Retinal pigment epithelial cell (primary cell): ENCODE results near the gene SRBD1.

Experiments used
- DNase-seq: peaks from one replicate; pipeline ENCODE4 v3.0.0-alpha.2; 2010; ENCODE audit warnings: low read depth
- H3K4me3 ChIP-seq: 2 replicates; pipeline ENCODE4 v1.5.1; 2011; ENCODE audit warnings: mild to moderate bottlenecking, low read length, control low read depth, moderate library complexity
- CTCF ChIP-seq: conservative IDR thresholded peaks from 2 replicates; pipeline ENCODE4 v1.5.1; 2011; ENCODE audit warnings: low read depth, low read length, control low read depth, inconsistent platforms

SRBD1 gene

GRCh38 chr2:45551862-45552261 is 59.2 kb downstream of the SRBD1 start:
- DNase-seq: no peak
- TF ChIP-seq CTCF: no peak
- no peak overlapping the region for H3K4me3 ChIP-seq

GRCh38 chr2:45545943-45546342 is 65.1 kb downstream of the SRBD1 start:
- DNase-seq: no peak
- no peak for TF ChIP-seq CTCF

GRCh38 chr2:45543257-45543656 is 67.8 kb downstream of the SRBD1 start:
- DNase-seq: no peak
- TF ChIP-seq CTCF: no peak
- no peak overlapping the region for H3K4me3 ChIP-seq

More at GRCh38 chr2:45545943-45546342, 65.1 kb downstream of the SRBD1 start:
- H3K4me3 ChIP-seq: no peak overlapping the region

- no peak for TF ChIP-seq CTCF
- no peak for DNase-seq
- no peak overlapping the region for H3K4me3 ChIP-seq
Observed at GRCh38 chr2:45542013-45542412, 69.1 kb downstream of the SRBD1 start.

GRCh38 chr2:45541450-45541849 is 69.6 kb downstream of the SRBD1 start:
- no peak for TF ChIP-seq CTCF
- no peak for DNase-seq
- no peak overlapping the region for H3K4me3 ChIP-seq

GRCh38 chr2:45540942-45541341 is 70.1 kb downstream of the SRBD1 start:
- H3K4me3 ChIP-seq: no peak overlapping the region
- TF ChIP-seq CTCF: no peak
- no peak for DNase-seq

- no peak for DNase-seq
- no peak for TF ChIP-seq CTCF
- no peak overlapping the region for H3K4me3 ChIP-seq
Observed at GRCh38 chr2:45533771-45534170, 77.3 kb downstream of the SRBD1 start.
